Cortex of kidney (tissue), 1 donor: ENCODE measurements around the gene SBNO2.
"Not testable (repeated sequence)": the region's sequence is repeated elsewhere in the genome, so short reads cannot be mapped to it uniquely, and the experiment has no call there.

Experiments
- DNase-seq: peaks from one replicate; lab custom pipeline; 2025; lab: John Stamatoyannopoulos, UW

Gene SBNO2

DNA sequence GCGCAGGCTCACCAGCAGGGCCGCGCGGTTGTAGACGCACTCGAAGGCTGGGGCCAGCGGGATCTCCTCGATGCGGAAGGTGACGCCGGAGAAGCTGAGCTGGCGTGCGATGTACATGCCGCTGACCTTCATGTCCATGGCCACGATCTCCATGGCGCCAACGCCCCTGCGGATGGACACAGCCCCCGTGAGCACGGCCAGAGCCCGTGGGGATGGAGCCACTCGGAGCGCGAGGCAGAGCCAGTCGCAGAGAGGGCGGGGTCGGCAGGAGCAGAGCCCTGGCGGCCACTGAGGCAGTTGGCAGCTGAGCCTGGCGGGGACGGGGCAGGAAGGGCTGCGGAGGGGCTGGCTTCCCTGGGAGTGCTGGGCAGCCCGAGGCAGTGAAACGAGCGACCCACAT is 55.1 kb downstream of the SBNO2 start:
- DNase-seq = no peak

DNA sequence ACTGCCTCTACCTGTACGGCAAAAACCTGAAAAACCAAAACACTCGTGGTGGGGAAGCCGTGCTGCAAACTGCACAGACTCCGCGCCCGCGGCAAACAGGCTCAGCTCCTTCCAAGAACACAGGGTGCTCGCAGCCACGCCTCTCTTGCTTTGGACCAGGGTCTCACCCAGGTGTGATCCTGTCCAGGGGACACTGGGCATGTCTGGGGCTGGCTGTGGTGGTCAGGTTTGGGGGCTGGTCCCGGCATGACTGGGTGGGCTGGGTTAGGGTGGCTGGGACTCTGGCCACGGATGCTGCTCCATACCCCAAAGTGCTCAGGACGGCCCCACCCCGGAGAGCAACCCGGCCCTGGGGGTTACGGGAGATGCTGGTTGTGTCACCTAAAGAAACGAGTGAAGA is 56.4 kb downstream of the SBNO2 start:
- no peak for DNase-seq

- no peak for DNase-seq
Observed at GRCh38 chr19:1116726-1117581, 57.1 kb downstream of the SBNO2 start.

- no peak for DNase-seq
Observed at GRCh38 chr19:1115646-1116420, 58.2 kb downstream of the SBNO2 start.

DNA sequence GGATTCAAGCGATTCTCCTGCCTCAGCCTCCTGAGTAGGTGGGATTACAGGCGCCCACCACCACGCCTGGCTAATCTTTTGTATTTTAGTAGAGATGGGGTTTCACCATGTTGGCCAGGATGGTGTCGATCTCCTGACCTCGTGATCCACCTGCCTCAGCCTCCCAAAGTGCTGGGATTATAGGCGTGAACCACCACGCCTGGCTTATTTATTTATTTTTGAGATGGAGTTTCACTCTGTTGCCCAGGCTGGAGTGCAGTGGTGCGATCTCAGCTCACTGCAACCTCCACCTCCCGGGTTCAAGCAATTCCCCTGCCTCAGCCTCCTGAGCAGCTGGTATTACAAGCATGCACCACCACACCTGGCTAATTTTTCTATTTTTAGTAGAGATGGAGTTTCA is 59.3 kb downstream of the SBNO2 start:
- not testable (repeated sequence) for DNase-seq

- DNase-seq = no peak
Observed at GRCh38 chr19:1113986-1114483, 60.0 kb downstream of the SBNO2 start.

- no peak for DNase-seq
Observed at GRCh38 chr19:1113030-1113985, 60.8 kb downstream of the SBNO2 start.

DNA sequence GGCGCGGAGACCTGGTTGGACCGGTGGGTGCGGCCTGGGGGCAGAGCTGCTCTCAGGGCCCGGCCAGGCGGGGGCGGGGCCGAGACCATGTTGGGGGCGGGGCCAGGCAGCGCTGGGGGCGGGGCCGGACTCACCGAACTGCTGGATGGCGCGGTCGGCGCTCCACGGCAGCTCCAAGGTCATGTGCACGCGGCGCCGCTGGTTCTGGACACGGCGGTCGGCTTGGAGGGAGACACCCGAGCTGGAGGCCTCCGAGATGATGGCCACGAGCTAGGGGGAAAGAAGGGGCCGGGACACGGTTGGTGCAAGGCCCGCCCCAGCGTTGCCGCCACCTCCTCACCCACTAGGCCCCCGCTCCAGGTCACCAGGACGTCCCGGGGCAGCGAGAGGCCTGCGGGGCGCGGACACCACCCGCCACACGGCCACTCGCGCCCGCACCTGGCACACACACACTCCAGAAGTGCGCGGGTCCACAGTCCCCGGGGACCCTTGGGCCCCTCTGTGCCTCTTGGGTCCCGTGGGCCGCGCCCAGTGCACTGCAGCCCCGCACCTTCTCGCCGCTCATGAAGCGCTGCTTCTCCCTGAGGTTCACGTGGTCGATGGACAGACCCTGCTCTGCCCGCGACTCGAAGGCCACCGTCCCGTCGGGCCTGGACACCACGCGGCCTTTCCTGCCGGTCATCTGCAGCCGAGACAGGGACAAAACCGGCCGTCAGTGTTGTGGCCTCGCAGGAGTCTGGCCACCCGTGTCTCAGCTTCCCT is 61.6 kb downstream of the SBNO2 start:
- no peak for DNase-seq

DNA sequence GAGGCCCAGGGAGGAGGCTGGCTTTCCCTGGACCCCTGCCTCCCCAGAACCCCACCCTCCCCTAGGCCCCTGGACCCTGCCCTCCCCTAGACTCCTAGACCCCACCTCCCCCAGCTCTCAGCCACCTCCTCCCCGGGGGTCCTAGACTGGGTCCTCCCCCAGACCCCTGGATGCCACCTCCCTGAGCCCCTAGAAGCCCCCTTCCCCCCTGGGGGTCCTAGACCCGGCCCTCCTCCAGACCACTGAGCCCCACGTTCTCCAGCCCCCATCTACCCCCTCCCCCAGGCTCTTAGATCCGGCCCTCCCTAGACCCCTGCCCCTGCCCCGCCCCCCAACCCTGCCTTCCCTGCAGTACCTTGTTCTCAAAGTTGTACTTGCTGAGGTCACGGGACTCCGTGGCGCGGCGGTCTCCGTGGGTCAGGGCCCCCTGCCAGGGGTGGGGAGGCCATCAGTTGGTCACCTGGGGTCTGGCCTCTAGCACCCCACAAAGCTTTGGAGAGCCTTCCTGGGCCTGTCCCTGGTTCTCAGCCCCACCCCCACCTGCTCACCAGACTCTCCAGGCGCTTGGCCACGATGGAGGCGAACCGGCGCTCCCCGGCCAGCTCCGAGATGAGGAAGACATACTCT is 62.3 kb downstream of the SBNO2 start:
- DNase-seq = no peak

- DNase-seq = no peak
Observed at GRCh38 chr19:1110809-1111640, 63.0 kb downstream of the SBNO2 start.

GRCh38 chr19:1109697-1110671 is 64.1 kb downstream of the SBNO2 start:
- DNase-seq = no peak

- no peak for DNase-seq
Observed at GRCh38 chr19:1109032-1109551, 65.0 kb downstream of the SBNO2 start.

- DNase-seq = no peak
Observed at GRCh38 chr19:1108291-1109031, 65.6 kb downstream of the SBNO2 start.

DNA sequence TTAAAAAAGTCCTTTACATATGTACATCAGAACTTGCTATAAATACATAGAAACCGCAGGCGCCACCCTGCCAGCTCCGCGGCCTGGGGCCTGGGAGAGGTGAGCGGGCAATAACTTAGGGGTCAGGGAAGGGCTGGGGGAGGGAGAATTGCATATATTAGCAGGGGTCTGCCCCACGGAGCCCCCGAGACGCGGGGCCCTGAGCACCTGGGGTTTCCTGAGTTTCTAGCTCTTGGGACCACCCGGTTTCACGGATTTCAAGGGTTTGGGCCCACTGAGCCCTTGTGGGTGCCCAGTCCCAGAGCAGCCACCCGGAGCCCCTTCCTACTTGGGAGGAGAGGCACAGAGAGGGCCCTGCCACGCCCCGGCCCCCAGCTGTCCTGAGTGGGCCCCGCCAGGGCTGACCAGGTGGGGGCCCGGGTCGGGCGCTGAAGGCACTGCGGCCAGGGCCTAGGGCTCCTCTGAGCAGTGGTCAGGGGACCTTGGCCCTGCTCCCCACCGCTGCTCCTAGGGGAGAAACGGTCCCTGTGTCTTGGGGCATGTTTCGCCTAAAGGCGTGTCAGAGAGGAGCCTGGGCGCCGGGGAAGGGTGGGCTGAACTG is 66.3 kb downstream of the SBNO2 start:
- no peak for DNase-seq

GRCh38 chr19:1106841-1107660 is 67.0 kb downstream of the SBNO2 start:
- DNase-seq = no peak
